GM19397 (cell line): ENCODE data around the gene PEX16.

Experiments used
- ATAC-seq: cut with Tn5 transposase; IDR thresholded peaks from one replicate; pipeline ENCODE4 v1.9.1; 2021; ENCODE audit warnings: mild to moderate bottlenecking, moderate library complexity; ENCODE audit not compliant: unreplicated experiment

The PEX16 gene

DNA sequence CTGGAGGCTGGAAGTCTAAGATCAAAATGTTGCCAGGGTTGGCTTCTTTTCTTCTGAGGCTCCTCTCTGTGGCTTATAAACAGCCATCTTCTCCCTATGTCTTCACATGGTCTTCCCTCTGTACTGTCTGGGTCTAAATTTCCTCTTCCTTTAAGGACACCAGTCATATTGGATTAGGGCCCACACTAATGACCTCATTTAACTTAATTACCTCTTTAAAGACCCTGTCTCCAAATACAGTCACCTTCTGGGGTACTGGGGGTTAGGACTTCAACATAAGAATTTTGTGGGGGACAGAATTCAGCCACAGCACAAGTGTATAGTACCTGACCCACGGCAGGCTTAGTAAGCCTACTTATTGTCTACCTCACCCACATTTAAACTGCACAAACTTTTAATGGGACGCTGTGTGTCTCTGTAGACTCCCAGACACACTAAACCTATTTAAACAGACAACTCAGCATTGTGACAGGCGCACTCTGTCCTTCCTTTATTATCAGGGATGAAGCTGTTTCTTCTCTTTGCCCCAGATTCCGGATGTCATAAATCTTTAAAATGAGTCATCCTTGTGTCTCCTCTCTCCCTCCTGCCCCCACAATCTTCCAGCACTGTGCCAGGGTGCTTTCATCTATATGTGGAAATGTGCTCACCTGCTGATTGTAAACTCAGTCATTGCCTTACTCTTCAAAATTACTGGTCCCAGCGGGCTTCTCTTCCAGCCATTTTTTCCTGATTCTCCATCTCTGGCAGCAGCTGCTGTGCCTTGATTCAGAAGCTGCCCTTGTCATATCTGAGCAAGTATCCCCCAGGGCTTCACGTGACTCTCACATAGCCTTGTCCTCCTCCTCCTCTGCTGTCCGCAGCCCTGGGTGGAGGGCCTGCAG is 37.6 kb downstream of the PEX16 start:
- no peak for ATAC-seq

- no peak for ATAC-seq
Measured at GRCh38 chr11:45877845-45878244, 39.8 kb downstream of the PEX16 start.

- ATAC-seq = no peak
Measured at GRCh38 chr11:45877221-45877620, 40.5 kb downstream of the PEX16 start.

GRCh38 chr11:45876401-45876800 is 41.3 kb downstream of the PEX16 start:
- no peak for ATAC-seq

GRCh38 chr11:45872651-45873356 is 44.9 kb downstream of the PEX16 start:
- no peak for ATAC-seq

DNA sequence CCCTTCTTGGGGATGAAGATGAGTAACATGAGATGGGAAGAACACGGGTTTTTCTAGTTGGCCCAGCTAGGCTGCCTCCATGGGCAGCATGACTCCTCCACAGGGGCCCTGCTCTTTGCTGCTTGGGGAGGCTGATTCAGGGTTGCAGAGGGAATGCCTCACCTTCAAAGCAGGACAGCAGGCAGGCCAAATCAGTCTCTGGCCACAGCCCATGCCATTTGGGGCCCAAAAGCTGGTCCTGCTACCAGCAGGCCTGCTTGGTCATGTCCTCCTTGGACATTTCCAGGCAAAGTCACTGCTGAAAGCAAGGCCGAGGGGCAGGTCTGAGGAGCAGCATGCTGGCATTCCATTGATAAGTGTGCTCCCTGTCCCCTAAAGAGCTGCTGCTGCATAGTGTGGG is 46.0 kb downstream of the PEX16 start:
- no peak for ATAC-seq

GRCh38 chr11:45870706-45871105 is 47.0 kb downstream of the PEX16 start:
- no peak for ATAC-seq

- no peak for ATAC-seq
Measured at GRCh38 chr11:45869551-45869950, 48.1 kb downstream of the PEX16 start.

- no peak for ATAC-seq
Measured at GRCh38 chr11:45864041-45864440, 53.6 kb downstream of the PEX16 start.

DNA sequence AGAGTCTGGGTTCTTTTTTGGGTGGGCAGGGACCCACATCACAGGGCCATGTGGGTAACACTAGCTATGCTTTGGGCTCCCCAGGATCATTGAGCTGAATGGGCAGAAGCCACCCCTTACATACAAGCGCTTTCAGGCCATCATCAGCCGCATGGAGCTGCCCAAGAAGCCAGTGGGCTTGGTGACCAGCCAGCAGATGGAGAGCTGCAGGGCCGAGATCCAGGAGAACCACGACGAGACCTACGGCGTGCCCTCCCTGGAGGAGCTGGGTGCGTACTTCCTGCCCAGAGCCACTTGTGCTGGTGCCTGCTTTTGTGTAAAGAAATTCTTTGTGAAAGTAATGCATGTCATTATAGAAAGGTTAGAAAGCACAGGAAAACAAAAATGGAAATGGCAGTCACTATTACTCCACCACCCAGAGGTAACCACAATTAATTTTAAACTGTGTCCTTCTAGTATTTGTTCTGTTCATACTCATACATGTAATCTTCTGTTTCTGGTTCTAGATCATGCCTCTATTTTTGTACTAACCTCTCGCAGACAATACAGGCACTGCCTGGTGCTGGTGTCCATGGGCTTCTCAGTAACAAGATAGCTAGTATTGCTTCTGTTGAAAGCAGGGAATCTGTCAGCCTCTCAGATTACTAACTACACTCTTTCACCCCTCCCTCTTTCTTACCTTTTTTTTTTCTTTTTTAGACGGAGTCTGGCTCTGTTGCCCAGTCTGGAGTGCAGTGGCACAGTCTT is 56.7 kb downstream of the PEX16 start:
- no peak for ATAC-seq

DNA sequence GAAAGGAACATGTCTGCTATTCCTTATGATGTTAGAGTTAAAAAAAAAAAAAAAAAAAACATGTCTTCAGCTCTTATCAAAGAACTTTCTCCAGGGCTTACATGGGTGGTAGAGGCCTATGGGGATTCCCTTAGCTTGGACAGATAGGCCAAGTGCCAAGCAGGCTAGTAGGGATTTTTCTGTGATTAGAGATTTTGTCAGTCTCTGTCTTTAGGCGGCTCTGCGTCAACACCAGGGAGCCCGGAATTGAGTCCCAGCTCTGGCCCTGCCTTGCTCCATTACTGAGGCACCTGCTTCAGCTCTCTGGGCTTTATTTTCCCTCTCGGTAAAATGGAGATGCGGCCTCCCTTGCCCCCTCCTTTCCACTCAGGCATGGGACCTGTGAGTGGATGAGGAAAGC is 57.3 kb downstream of the PEX16 start:
- ATAC-seq = no peak
